CD14-positive monocyte (primary cell): ENCODE results near the gene SPEF2. TPM values are rescaled to one million over a fixed set of nuclear protein-coding genes. Genes with fewer than 3 reads are reported as not detected.

Experiments
- DNase-seq, 3 donors: peaks; one replicate each; pipeline ENCODE4 v3.0.0-alpha.2; 2011 to 2022
- H2AFZ ChIP-seq: 2 replicates; pipeline ENCODE4 v1.6.0; 2012; ENCODE audit warnings: mild to moderate bottlenecking, low read depth, low read length, inconsistent platforms; ENCODE audit not compliant: insufficient read depth, poor library complexity, severe bottlenecking
- H3K27ac ChIP-seq, 2 donors: 1 replicate in 1 of 2; 2 replicates in 1 of 2; pipeline ENCODE4 v1.5.1; 2012 to 2013; ENCODE audit warnings: low read length in 2 of 2, control low read depth in 1 of 2, inconsistent platforms in 1 of 2, low read depth in 1 of 2, mild to moderate bottlenecking in 1 of 2
- H3K27me3 ChIP-seq, 2 donors: one replicate each; pipeline versions ENCODE4 v1.6.0 to v1.6.1; 2011 to 2013; ENCODE audit warnings: low read length in 2 of 2; ENCODE audit not compliant: control insufficient read depth in 2 of 2, insufficient read depth in 2 of 2
- H3K36me3 ChIP-seq, 2 donors: replicated peaks in 1 of 2; 1 replicate in 1 of 2; 2 replicates in 1 of 2; pipeline versions ENCODE4 v1.5.1 to v1.6.1; 2012 to 2013; ENCODE audit warnings: low read length in 2 of 2, control low read depth in 1 of 2, inconsistent platforms in 1 of 2, mild to moderate bottlenecking in 1 of 2; ENCODE audit not compliant: insufficient read depth in 2 of 2, control insufficient read depth in 1 of 2
- H3K4me1 ChIP-seq, 2 donors: 1 replicate in 1 of 2; 2 replicates in 1 of 2; pipeline versions ENCODE4 v1.5.1 to v1.6.1; 2012 to 2013; ENCODE audit warnings: low read length in 2 of 2, control low read depth in 1 of 2, inconsistent platforms in 1 of 2, mild to moderate bottlenecking in 1 of 2, moderate library complexity in 1 of 2; ENCODE audit not compliant: insufficient read depth in 2 of 2, control insufficient read depth in 1 of 2
- H3K4me2 ChIP-seq: replicated peaks from 2 replicates; pipeline ENCODE3; 2012; ENCODE audit warnings: low read length, moderate library complexity, mild to moderate bottlenecking; ENCODE audit not compliant: poor library complexity, severe bottlenecking; ENCODE audit errors: extremely low read depth
- H3K4me3 ChIP-seq, 3 experiments: fragments of 200-600 bp in 1 of 3; sonication (generic) in 1 of 3; replicated peaks in 1 of 3; 1 replicate in 2 of 3; 2 replicates in 1 of 3; pipeline ENCODE4 v1.5.1; 2011 to 2013; ENCODE audit warnings: low read length in 3 of 3, mild to moderate bottlenecking in 3 of 3, control low read depth in 2 of 3, low read depth in 2 of 3, inconsistent platforms in 1 of 3, moderate library complexity in 1 of 3
- H3K79me2 ChIP-seq: 2 replicates; pipeline ENCODE4 v1.6.0; 2012; ENCODE audit warnings: mild to moderate bottlenecking, control low read depth, inconsistent platforms, low read length, moderate library complexity; ENCODE audit not compliant: insufficient read depth
- H3K9ac ChIP-seq: 2 replicates; pipeline ENCODE4 v1.6.0; 2017; ENCODE audit warnings: low read length, mild to moderate bottlenecking; ENCODE audit not compliant: insufficient read depth, poor library complexity, severe bottlenecking
- H3K9me3 ChIP-seq, 2 donors: replicated peaks in 1 of 2; 1 replicate in 1 of 2; 2 replicates in 1 of 2; pipeline versions ENCODE4 v1.5.1 to v1.6.1; 2012 to 2013; ENCODE audit warnings: low read length in 2 of 2, control low read depth in 1 of 2; ENCODE audit not compliant: control insufficient read depth in 1 of 2, insufficient read depth in 1 of 2
- H4K20me1 ChIP-seq: 2 replicates; pipeline ENCODE4 v1.6.0; 2012; ENCODE audit warnings: mild to moderate bottlenecking, low read length, control low read depth, moderate library complexity; ENCODE audit not compliant: insufficient read depth
- H3K27ac Mint-ChIP-seq, 7 donors: one replicate each; pipeline ENCODE4 v1.8.0; 2020; ENCODE audit warnings: mild to moderate bottlenecking in 7 of 7, mixed read lengths in 7 of 7, moderate library complexity in 6 of 7, inconsistent platforms in 2 of 7
- H3K27me3 Mint-ChIP-seq, 3 donors: one replicate each; pipeline ENCODE4 v1.8.0; 2021 to 2022; ENCODE audit warnings: low read depth in 3 of 3, mild to moderate bottlenecking in 3 of 3, mixed read lengths in 3 of 3, moderate library complexity in 3 of 3, inconsistent platforms in 1 of 3
- H3K36me3 Mint-ChIP-seq, 2 donors: one replicate each; pipeline ENCODE4 v1.8.0; 2020; ENCODE audit warnings: mixed read lengths in 2 of 2, inconsistent platforms in 1 of 2, mild to moderate bottlenecking in 1 of 2
- H3K4me1 Mint-ChIP-seq: one replicate; pipeline ENCODE4 v1.8.0; 2020; ENCODE audit warnings: mild to moderate bottlenecking, mixed read lengths
- H3K4me3 Mint-ChIP-seq, 2 donors: one replicate each; pipeline ENCODE4 v1.8.0; 2020; ENCODE audit warnings: mild to moderate bottlenecking in 2 of 2, mixed read lengths in 2 of 2, moderate library complexity in 1 of 2
- H3K9me3 Mint-ChIP-seq, 7 donors: one replicate each; pipeline ENCODE4 v1.8.0; 2020 to 2022; ENCODE audit warnings: mixed read lengths in 7 of 7, mild to moderate bottlenecking in 6 of 7, moderate library complexity in 6 of 7, inconsistent platforms in 2 of 7
- CTCF ChIP-seq: fragments of 200-600 bp; IDR thresholded peaks from one replicate; pipeline ENCODE4 v1.8.0; 2022; ENCODE audit warnings: antibody characterized with exemption, mild to moderate bottlenecking
- WGBS: methylation state at CpG from one replicate; pipeline ENCODE4 v1.1.5; 2013; ENCODE audit warnings: missing lambda C conversion rate; ENCODE audit not compliant: insufficient coverage; 5-methylcytosine and 5-hydroxymethylcytosine counted together
- intact Hi-C, 2 donors: fragments of 100-400 bp; cut with micrococcal nuclease; formaldehyde crosslinking; loops; one replicate each; pipeline versions ENCODE4 v1.15.0 to v1.15.1; 2023
- polyA plus RNA-seq, 3 donors: library from polyadenylated mRNA; depleted of rRNA in 1 of 3; unstranded in 2 of 3; stranded (reverse) in 1 of 3; fragments of 300-500 nt in 2 of 3; fragments of >200 nt in 1 of 3; fragmentation: Illumina TruSeq in 2 of 3; gene quantifications; 1 replicate in 2 of 3; 2 replicates in 1 of 3; pipeline ENCODE4 v1.2.3, GENCODE V29; 2012 to 2021

The SPEF2 gene
- polyA plus RNA-seq, 3 donors = 0.46 to 0.96 (median 0.48) TPM

GRCh38 chr5:35752012-35752411, 134.3 kb downstream of the SPEF2 start:
- no peaks in the 10 kb centered on the region for H3K4me1 ChIP-seq
- Mint-ChIP-seq H3K27me3 (no peaks in the 10 kb centered on the region), H3K9me3 (peaks cover 0 to 13% (median 6%) of the 10 kb centered on the region in 7 donors), H3K4me1 (no peaks in the 10 kb centered on the region), H3K36me3 (no peaks in the 10 kb centered on the region), H3K27ac (no peak overlapping the region), H3K4me3 (no peak overlapping the region)
- H3K27me3 ChIP-seq = no peaks in the 10 kb centered on the region
- no peak for DNase-seq
- TF ChIP-seq CTCF = no peak
- no peaks in the 10 kb centered on the region for H4K20me1 ChIP-seq
- intact Hi-C loops = no loop called here
- H3K36me3 ChIP-seq = no peaks in the 10 kb centered on the region
- H3K9ac ChIP-seq = no peak overlapping the region
- WGBS = no CpG with 5 or more reads among the region's 6 CpGs
- H3K27ac ChIP-seq = no peak overlapping the region
- no peaks in the 10 kb centered on the region for H3K9me3 ChIP-seq
- H2AFZ ChIP-seq = no peak overlapping the region
- no peak overlapping the region for H3K4me3 ChIP-seq
- H3K79me2 ChIP-seq = no peaks in the 10 kb centered on the region
- no peak overlapping the region for H3K4me2 ChIP-seq

- DNase-seq = no peak
- Histone ChIP-seq H3K9ac (no peak overlapping the region), H2AFZ (no peak overlapping the region), H3K4me3 (no peak overlapping the region), H3K79me2 (no peaks in the 10 kb centered on the region), H3K36me3 (no peaks in the 10 kb centered on the region), H3K27me3 (no peaks in the 10 kb centered on the region), H3K4me1 (no peaks in the 10 kb centered on the region), H4K20me1 (no peaks in the 10 kb centered on the region), H3K9me3 (no peaks in the 10 kb centered on the region), H3K4me2 (no peak overlapping the region), H3K27ac (no peak overlapping the region)
- Mint-ChIP-seq H3K9me3 (peaks cover 0 to 3% (median 2%) of the 10 kb centered on the region in 7 donors), H3K27ac (no peak overlapping the region), H3K36me3 (no peaks in the 10 kb centered on the region), H3K27me3 (no peaks in the 10 kb centered on the region), H3K4me3 (no peak overlapping the region), H3K4me1 (no peaks in the 10 kb centered on the region)
- no peak for TF ChIP-seq CTCF
- intact Hi-C loops = no loop called here
- WGBS = 100% methylated on average over 5 of the region's 5 CpGs
Observed at GRCh38 chr5:35753500-35753899, 135.8 kb downstream of the SPEF2 start.
